ENCODE data around the gene CDIPT. TPM values are rescaled to one million over a fixed set of nuclear protein-coding genes. Genes with fewer than 3 reads are reported as not detected.

The CDIPT gene
- total RNA-seq, 4 donors from 2014 or later: 68.7 to 112 (median 96.7) TPM

GRCh38 chr16:29868396-29869009 lies 5.5 kb upstream of the CDIPT start:
- WGBS: 68% methylated on average over 8 of the region's 8 CpGs
- TF ChIP-seq EP300 (IDR thresholded peaks at IDR 0.05): no peak
- TF ChIP-seq, protein P1, sequence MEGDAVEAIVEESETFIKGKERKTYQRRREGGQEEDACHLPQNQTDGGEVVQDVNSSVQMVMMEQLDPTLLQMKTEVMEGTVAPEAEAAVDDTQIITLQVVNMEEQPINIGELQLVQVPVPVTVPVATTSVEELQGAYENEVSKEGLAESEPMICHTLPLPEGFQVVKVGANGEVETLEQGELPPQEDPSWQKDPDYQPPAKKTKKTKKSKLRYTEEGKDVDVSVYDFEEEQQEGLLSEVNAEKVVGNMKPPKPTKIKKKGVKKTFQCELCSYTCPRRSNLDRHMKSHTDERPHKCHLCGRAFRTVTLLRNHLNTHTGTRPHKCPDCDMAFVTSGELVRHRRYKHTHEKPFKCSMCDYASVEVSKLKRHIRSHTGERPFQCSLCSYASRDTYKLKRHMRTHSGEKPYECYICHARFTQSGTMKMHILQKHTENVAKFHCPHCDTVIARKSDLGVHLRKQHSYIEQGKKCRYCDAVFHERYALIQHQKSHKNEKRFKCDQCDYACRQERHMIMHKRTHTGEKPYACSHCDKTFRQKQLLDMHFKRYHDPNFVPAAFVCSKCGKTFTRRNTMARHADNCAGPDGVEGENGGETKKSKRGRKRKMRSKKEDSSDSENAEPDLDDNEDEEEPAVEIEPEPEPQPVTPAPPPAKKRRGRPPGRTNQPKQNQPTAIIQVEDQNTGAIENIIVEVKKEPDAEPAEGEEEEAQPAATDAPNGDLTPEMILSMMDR (IDR thresholded peaks at IDR 0.05): no peak
- TF ChIP-seq POLR2A (IDR thresholded peaks at IDR 0.05): no peak
- no peak for TF ChIP-seq POLR2AphosphoS5 (IDR thresholded peaks at IDR 0.05)
- no peak for DNase-seq (ENCODE audit: low spot score in 2 of 2)
- no peak overlapping the region for H3K4me3 ChIP-seq
- no peaks in the 10 kb centered on the region for H3K9me3 ChIP-seq
- no peaks in the 10 kb centered on the region for H3K36me3 ChIP-seq
- H3K4me1 ChIP-seq: peaks cover 3% of the 10 kb centered on the region
- H3K27me3 ChIP-seq: no peaks in the 10 kb centered on the region
- no peak overlapping the region for H3K27ac ChIP-seq

- TF ChIP-seq EP300 (IDR thresholded peaks at IDR 0.05): no peak
- Histone ChIP-seq H3K4me3 (no peak overlapping the region), H3K36me3 (peaks cover 19% of the 10 kb centered on the region), H3K4me1 (peaks cover 22% of the 10 kb centered on the region), H3K27ac (no peak overlapping the region), H3K27me3 (no peaks in the 10 kb centered on the region), H3K9me3 (no peaks in the 10 kb centered on the region)
- no peak for DNase-seq (ENCODE audit: low spot score in 2 of 2)
- WGBS: 84% methylated on average over 7 of the region's 9 CpGs
Observed at GRCh38 chr16:29864205-29864604, 1.2 kb upstream of the CDIPT start.

DNA sequence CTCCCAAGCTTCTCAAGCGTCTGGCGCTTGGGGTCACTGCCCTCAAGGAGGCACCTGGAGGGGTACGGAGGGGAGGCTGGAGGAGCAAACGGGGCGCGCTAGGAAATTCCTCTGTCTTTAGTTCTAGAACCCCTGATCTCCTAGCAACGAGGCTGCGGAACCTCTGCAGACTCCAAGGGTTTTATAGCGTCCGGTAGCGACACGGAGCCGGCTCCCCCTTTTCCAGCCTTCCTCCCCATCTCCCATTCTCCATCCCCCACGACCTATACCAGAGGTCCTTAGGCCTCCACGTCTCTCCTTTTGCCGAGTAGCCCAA lies 601 bp upstream of the CDIPT start:
- peaks cover 22% of the 10 kb centered on the region for H3K4me1 ChIP-seq
- no peak overlapping the region for H3K27ac ChIP-seq
- 58% methylated on average over 10 of the region's 16 CpGs for WGBS
- peak overlapping the region; percentile 90 for H3K4me3 ChIP-seq
- no peaks in the 10 kb centered on the region for H3K9me3 ChIP-seq
- H3K27me3 ChIP-seq: no peaks in the 10 kb centered on the region
- TF ChIP-seq, protein P1 (IDR thresholded peaks at IDR 0.05): no peak
- no peak for TF ChIP-seq POLR2A (IDR thresholded peaks at IDR 0.05)
- TF ChIP-seq EP300 (IDR thresholded peaks at IDR 0.05): no peak
- no peak for TF ChIP-seq POLR2AphosphoS5 (IDR thresholded peaks at IDR 0.05)
- peaks cover 25% of the 10 kb centered on the region for H3K36me3 ChIP-seq
- DNase-seq (ENCODE audit: low spot score in 2 of 2): no peak

- Histone ChIP-seq H3K4me1 (peaks cover 22% of the 10 kb centered on the region), H3K36me3 (peaks cover 31% of the 10 kb centered on the region), H3K27ac (peak overlapping the region; percentile 90), H3K4me3 (peak overlapping the region; percentile 90), H3K27me3 (no peaks in the 10 kb centered on the region), H3K9me3 (no peaks in the 10 kb centered on the region)
- no peak for DNase-seq (ENCODE audit: low spot score in 2 of 2)
- 2% methylated on average over 14 of the region's 27 CpGs for WGBS
- no peak for TF ChIP-seq POLR2AphosphoS5 (IDR thresholded peaks at IDR 0.05)
- TF ChIP-seq, protein P1 (IDR thresholded peaks at IDR 0.05): no peak
- TF ChIP-seq EP300 (IDR thresholded peaks at IDR 0.05): no peak
- TF ChIP-seq POLR2A (IDR thresholded peaks at IDR 0.05): no peak
Observed at GRCh38 chr16:29862383-29862883, 593 bp downstream of the CDIPT start.

DNA sequence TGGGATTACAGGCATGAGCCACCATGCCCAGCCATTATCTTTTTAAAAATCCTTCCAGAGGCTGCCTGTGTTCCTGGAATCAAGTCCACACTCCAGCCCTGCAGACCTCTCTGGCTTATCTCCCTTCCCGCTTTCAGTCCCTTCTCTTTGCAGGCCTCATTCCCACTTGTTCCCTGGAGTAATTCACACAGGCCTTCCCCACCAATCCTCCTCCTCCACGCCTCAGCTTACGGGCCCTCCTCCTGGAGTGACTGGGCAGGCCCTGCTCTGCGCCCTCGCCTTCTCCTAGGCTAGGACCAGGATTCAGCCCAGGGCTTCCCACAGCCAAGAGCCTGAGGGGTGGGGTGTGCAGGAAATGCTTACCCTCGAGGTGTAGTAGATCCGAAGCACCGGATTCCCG lies 2.8 kb downstream of the CDIPT start:
- DNase-seq (ENCODE audit: low spot score in 2 of 2): no peak
- peaks cover 30% of the 10 kb centered on the region for H3K4me1 ChIP-seq
- no peak overlapping the region for H3K4me3 ChIP-seq
- no peak for TF ChIP-seq POLR2A (IDR thresholded peaks at IDR 0.05)
- TF ChIP-seq, protein P1 (IDR thresholded peaks at IDR 0.05): no peak
- no peak for TF ChIP-seq EP300 (IDR thresholded peaks at IDR 0.05)
- WGBS: 92% methylated on average over 9 of the region's 9 CpGs
- H3K27ac ChIP-seq: no peak overlapping the region
- H3K9me3 ChIP-seq: no peaks in the 10 kb centered on the region
- H3K27me3 ChIP-seq: no peaks in the 10 kb centered on the region
- peaks cover 31% of the 10 kb centered on the region for H3K36me3 ChIP-seq

- no peak for DNase-seq (ENCODE audit: low spot score in 2 of 2)
- H3K9me3 ChIP-seq: no peaks in the 10 kb centered on the region
- H3K4me1 ChIP-seq: peaks cover 30% of the 10 kb centered on the region
- peaks cover 31% of the 10 kb centered on the region for H3K36me3 ChIP-seq
- TF ChIP-seq POLR2AphosphoS5 (IDR thresholded peaks at IDR 0.05) (no peak), EP300 (IDR thresholded peaks at IDR 0.05) (no peak)
- no peak overlapping the region for H3K27ac ChIP-seq
- 93% methylated on average over 12 of the region's 19 CpGs for WGBS
- no peaks in the 10 kb centered on the region for H3K27me3 ChIP-seq
- no peak overlapping the region for H3K4me3 ChIP-seq
Observed at GRCh38 chr16:29858974-29859373, 4.1 kb downstream of the CDIPT start.
